ENCODE results near the gene GNB1.

The GNB1 gene

GRCh38 chr1:1907098-1907736 is 16.3 kb upstream of the GNB1 start:
- no peak for DNase-seq

- DNase-seq, result peak; percentile 61
Measured at GRCh38 chr1:1906185-1907097, 15.6 kb upstream of the GNB1 start.

- no peak for DNase-seq
Measured at GRCh38 chr1:1903224-1903623, 12.3 kb upstream of the GNB1 start.

GRCh38 chr1:1901641-1902294 is 10.9 kb upstream of the GNB1 start:
- no peak for DNase-seq

DNA sequence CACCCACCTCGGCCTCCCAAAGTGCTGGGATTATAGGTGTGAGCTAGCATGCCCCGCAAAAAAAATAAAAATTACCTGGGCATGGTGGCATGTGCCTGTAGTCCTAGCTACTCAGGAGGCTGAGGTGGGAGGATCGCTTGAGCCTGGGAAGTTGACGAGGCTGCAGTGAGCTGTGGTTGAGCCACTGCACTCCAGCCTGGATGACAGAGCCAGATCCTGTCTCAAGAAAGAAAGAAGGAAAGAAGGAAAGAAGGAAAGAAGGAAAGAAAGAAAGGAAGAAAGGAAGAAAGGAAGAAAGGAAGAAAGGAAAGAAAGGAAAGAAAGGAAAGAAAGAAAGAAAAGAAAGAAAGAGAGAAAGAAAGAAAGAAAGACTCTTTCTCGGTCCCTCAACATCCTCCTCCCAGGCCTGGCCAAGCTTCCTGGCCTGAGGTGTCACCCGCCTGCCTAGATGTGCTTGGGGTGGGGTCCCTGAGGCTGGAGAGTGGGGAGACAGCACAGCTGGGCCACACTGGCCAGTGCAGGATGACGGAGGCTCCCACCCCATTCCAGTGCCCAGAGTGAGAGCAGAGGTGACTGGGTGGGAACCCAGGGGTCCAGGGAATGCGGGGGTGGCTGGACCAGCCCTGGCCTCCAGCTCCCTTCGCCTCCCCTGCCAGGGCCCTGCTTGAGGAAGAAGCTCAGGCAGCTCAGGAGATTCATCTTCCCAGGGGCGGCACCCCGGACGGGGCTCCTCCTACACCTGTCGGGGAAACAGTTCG is 10.2 kb upstream of the GNB1 start:
- DNase-seq, result no peak

GRCh38 chr1:1899967-1900327 is 9.1 kb upstream of the GNB1 start:
- DNase-seq, result no peak

GRCh38 chr1:1899266-1899966 is 8.5 kb upstream of the GNB1 start:
- DNase-seq, result no peak

GRCh38 chr1:1898246-1898933 is 7.5 kb upstream of the GNB1 start:
- DNase-seq, result no peak

- no peak for DNase-seq
Measured at GRCh38 chr1:1895456-1896336, 4.8 kb upstream of the GNB1 start.

- DNase-seq, result no peak
Measured at GRCh38 chr1:1895060-1895418, 4.2 kb upstream of the GNB1 start.

GRCh38 chr1:1894354-1895059 is 3.6 kb upstream of the GNB1 start:
- no peak for DNase-seq

- DNase-seq, result no peak
Measured at GRCh38 chr1:1893997-1894353, 3.1 kb upstream of the GNB1 start.

- no peak for DNase-seq
Measured at GRCh38 chr1:1893291-1893985, 2.6 kb upstream of the GNB1 start.

GRCh38 chr1:1892763-1893120 is 1.9 kb upstream of the GNB1 start:
- no peak for DNase-seq

GRCh38 chr1:1892079-1892762 is 1.3 kb upstream of the GNB1 start:
- DNase-seq, result no peak

DNA sequence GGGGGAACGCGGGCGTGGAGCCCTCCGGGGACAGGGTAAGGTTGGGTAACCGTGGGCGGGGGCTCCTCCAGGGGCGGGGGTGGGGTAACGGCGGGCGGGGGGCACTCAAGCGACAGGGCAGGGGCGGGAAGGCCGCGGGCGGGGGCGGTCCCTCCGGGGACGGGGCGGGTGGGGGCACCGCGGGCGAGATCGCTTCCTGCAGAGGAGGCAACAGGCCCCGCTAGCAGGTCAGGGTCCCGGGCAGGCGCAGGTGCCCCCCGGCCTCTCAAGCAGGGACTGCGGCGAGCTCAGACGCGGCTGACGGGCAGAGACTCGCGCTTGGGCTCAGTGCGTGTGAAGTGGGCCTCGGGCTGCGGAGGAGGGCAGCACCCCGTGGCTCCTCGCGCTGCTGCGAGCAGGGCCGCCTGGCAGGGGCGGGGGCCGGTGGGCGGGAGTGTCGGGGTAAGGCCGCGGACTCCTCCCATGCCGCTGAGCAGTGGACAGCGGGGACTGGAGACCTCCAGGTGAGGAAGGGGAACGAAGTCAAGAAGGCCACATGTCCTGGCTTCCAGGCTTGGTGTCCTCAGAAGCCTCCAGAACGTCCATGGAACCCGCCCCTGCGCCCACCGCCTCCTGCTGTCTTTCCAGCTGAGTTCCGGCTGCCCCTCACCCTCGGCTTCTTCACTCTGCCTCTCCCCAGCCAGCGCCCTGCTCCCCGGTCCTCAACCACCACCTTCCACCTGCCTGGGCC is 627 bp upstream of the GNB1 start:
- peak; percentile 74 for DNase-seq

GRCh38 chr1:1889847-1890505 is 911 bp downstream of the GNB1 start:
- DNase-seq, result peak; percentile 41

Data from stimulated activated CD4-positive, alpha-beta T cell treated with anti-CD3 and anti-CD28 coated beads, Interleukin-12 subunit alpha, Interleukin-12 subunit beta, amount 100 ng/mL, for 4 hours (primary cell).